B cell (primary cell): ENCODE data around the gene ZNF830. TPM values are rescaled to one million over a fixed set of nuclear protein-coding genes. Genes with fewer than 3 reads are reported as not detected.

ENCODE experiments used
- ATAC-seq: fragments of 200-7000 bp; cut with Tn5 transposase; one replicate; pipeline ENCODE4 v1.10.0; 2021; ENCODE audit warnings: low read depth, mild to moderate bottlenecking, moderate number of reproducible peaks, moderate library complexity
- CTCF ChIA-PET: fragments of 350-600 bp; sonication (Branson Sonifier 250); formaldehyde crosslinking; loops from one replicate; lab custom pipeline; 2021; ENCODE audit warnings: antibody characterized with exemption, inconsistent platforms; lab: Charles Lee
- POLR2A ChIA-PET: fragments of 350-600 bp; sonication (Branson Sonifier 250); formaldehyde crosslinking; loops from one replicate; lab custom pipeline; 2021; ENCODE audit warnings: antibody characterized with exemption; lab: Charles Lee
- DNase-seq: peaks from one replicate; pipeline ENCODE4 v3.0.0; 2013
- H2AFZ ChIP-seq: 2 replicates; pipeline ENCODE4 v1.6.1; 2012; ENCODE audit warnings: mild to moderate bottlenecking, low read depth, low read length; ENCODE audit not compliant: insufficient read depth, poor library complexity, severe bottlenecking
- H3K27ac ChIP-seq, 2 donors: 1 replicate in 1 of 2; 2 replicates in 1 of 2; pipeline ENCODE4 v1.5.1; 2012 to 2013; ENCODE audit warnings: low read length in 2 of 2, mild to moderate bottlenecking in 2 of 2, moderate library complexity in 1 of 2
- H3K27me3 ChIP-seq, 4 experiments: fragments of 200-600 bp in 1 of 4; sonication (generic) in 1 of 4; replicated peaks in 1 of 4; 1 replicate in 2 of 4; 2 replicates in 2 of 4; pipeline versions ENCODE4 v1.6.1 to v1.7.0; 2013 to 2016; ENCODE audit warnings: low read length in 3 of 4, mild to moderate bottlenecking in 2 of 4, mixed read lengths in 1 of 4, moderate library complexity in 1 of 4; ENCODE audit not compliant: insufficient read depth in 4 of 4, control insufficient read depth in 3 of 4; ENCODE audit errors: control extremely low read depth in 1 of 4
- H3K36me3 ChIP-seq, 2 experiments: replicated peaks in 1 of 2; 1 replicate in 1 of 2; 2 replicates in 1 of 2; pipeline versions ENCODE4 v1.6.1 to v1.7.1; 2013; ENCODE audit warnings: low read length in 1 of 2; ENCODE audit not compliant: insufficient read depth in 2 of 2, control insufficient read depth in 1 of 2; ENCODE audit errors: control extremely low read depth in 1 of 2, extremely low read depth in 1 of 2
- H3K4me1 ChIP-seq, 2 donors: fragments of 200-600 bp in 1 of 2; sonication (generic) in 1 of 2; 1 replicate in 1 of 2; 2 replicates in 1 of 2; pipeline versions ENCODE4 v1.5.1 to v1.6.1; 2013 to 2017; ENCODE audit warnings: low read length in 2 of 2; ENCODE audit not compliant: control insufficient read depth in 2 of 2, insufficient read depth in 2 of 2
- H3K4me2 ChIP-seq: replicated peaks from 2 replicates; pipeline ENCODE3; 2012; ENCODE audit warnings: mild to moderate bottlenecking, low read depth, low read length; ENCODE audit not compliant: poor library complexity, severe bottlenecking
- H3K4me3 ChIP-seq, 5 experiments: fragments of 200-600 bp in 1 of 5; sonication (generic) in 1 of 5; 1 replicate in 3 of 5; 2 replicates in 2 of 5; pipeline versions ENCODE4 v1.5.1 to v1.7.0; 2011 to 2016; ENCODE audit warnings: low read length in 4 of 5, mild to moderate bottlenecking in 4 of 5, low read depth in 2 of 5, control low read depth in 1 of 5, moderate library complexity in 1 of 5; ENCODE audit not compliant: insufficient read depth in 1 of 5; ENCODE audit errors: control extremely low read depth in 1 of 5, extremely low read depth in 1 of 5
- H3K79me2 ChIP-seq: fragments of 200-600 bp; sonication (generic); one replicate; pipeline ENCODE4 v1.6.0; 2016; ENCODE audit warnings: low read length; ENCODE audit not compliant: control insufficient read depth, insufficient read depth
- H3K9ac ChIP-seq: fragments of 200-600 bp; sonication (generic); 2 replicates; pipeline ENCODE4 v1.6.1; 2017; ENCODE audit warnings: mild to moderate bottlenecking, low read length, moderate library complexity
- H3K9me3 ChIP-seq, 3 donors: one replicate each; pipeline versions ENCODE4 v1.6.1 to v1.7.1; 2013; ENCODE audit warnings: low read length in 2 of 3; ENCODE audit not compliant: control insufficient read depth in 2 of 3, insufficient read depth in 1 of 3; ENCODE audit errors: control extremely low read depth in 1 of 3
- H4K20me1 ChIP-seq: 2 replicates; pipeline ENCODE4 v1.6.0; 2012; ENCODE audit warnings: mild to moderate bottlenecking, low read length; ENCODE audit not compliant: insufficient read depth, control insufficient read depth, poor library complexity, severe bottlenecking
- H3K27ac Mint-ChIP-seq: one replicate; pipeline ENCODE4 v1.8.0; 2021; ENCODE audit warnings: mixed read lengths
- H3K27me3 Mint-ChIP-seq: one replicate; pipeline ENCODE4 v1.8.0; 2021; ENCODE audit warnings: mixed read lengths
- H3K4me1 Mint-ChIP-seq: one replicate; pipeline ENCODE4 v1.8.0; 2021; ENCODE audit warnings: mixed read lengths
- H3K4me3 Mint-ChIP-seq: one replicate; pipeline ENCODE4 v1.8.0; 2021; ENCODE audit warnings: mixed read lengths
- H3K9me3 Mint-ChIP-seq: one replicate; pipeline ENCODE4 v1.8.0; 2022; ENCODE audit warnings: mixed read lengths; ENCODE audit not compliant: insufficient read depth
- EZH2 ChIP-seq: IDR thresholded peaks from 2 replicates; pipeline ENCODE4 v1.6.1; 2012; ENCODE audit warnings: borderline replicate concordance, low read depth, mild to moderate bottlenecking, moderate library complexity, low read length; ENCODE audit not compliant: insufficient read depth, poor library complexity, severe bottlenecking
- WGBS: methylation state at CpG from one replicate; pipeline ENCODE4 v1.1.5; 2013; ENCODE audit warnings: missing lambda C conversion rate; ENCODE audit not compliant: insufficient coverage; 5-methylcytosine and 5-hydroxymethylcytosine counted together
- intact Hi-C: fragments of 100-400 bp; cut with micrococcal nuclease; formaldehyde crosslinking; loops from one replicate; pipeline ENCODE4 v1.10.0; 2022
- polyA plus RNA-seq: library from polyadenylated mRNA; depleted of rRNA; stranded (reverse); fragments of >200 nt; gene quantifications from 2 replicates; pipeline ENCODE4 v1.2.3, GENCODE V29; 2012
- total RNA-seq, 2 donors: library from RNA; stranded (reverse); fragments of 120-200 nt in 1 of 2; gene quantifications; 1 replicate in 1 of 2; 2 replicates in 1 of 2; pipeline versions ENCODE4 v1.2.3 to v1.2.4, GENCODE V29; 2013 to 2022
- TF ChIP-seq, protein P1 (sequence below): fragments of 200-600 bp; IDR thresholded peaks from one replicate; pipeline ENCODE4 v1.8.0; 2022; ENCODE audit warnings: antibody characterized with exemption, mild to moderate bottlenecking

Gene ZNF830
- total and polyA plus RNA-seq, 2 donors (not counting 1 experiment from before 2014, with no cell fraction given), result 9.3 to 44.6 TPM

DNA sequence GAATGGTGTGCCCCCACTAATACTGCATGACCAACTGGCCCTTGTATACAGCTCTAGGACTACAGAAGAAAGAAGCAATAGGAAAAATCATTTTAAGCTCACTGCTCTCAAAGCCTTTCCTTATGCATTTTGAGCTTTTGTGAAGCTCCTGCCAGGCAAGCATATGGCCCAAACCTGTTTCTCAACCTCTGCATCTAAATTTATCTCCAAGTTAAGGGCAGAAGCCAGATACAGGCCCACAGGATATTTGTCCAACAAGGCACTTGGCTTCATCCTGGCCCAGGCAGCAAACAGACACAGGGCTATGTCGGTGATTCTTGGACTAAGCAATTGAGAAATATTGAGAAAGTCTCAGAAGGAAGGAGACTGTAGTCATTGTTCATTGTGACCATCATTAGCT lies 44.0 kb upstream of the ZNF830 start:
- no peak for ATAC-seq
- H3K27ac Mint-ChIP-seq, result no peak overlapping the region
- WGBS, result 100% methylated on average over 1 of the region's 1 CpG

DNA sequence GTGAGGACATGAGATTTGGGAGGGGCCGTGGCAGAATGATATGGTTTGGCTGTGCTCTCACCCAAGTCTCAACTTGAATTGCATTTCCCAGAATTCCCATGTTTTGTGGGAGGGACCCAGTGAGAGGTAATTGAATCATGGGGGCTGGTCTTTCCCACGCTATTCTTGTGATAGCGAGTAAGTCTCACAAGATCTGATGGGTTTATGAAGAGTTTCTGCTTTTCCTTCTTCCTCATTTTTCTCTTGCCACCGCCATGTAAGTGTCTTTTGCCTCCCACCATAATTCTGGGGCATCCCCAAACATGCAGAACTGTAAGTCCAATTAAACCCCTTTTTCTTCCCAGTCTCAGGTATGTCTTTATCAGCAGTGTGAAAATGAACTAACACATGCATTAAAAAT lies 40.7 kb upstream of the ZNF830 start:
- Histone ChIP-seq H3K27me3 (no peaks in the 10 kb centered on the region), H3K27ac (no peak overlapping the region), H3K79me2 (no peaks in the 10 kb centered on the region), H2AFZ (no peak overlapping the region), H4K20me1 (no peaks in the 10 kb centered on the region), H3K9me3 (no peaks in the 10 kb centered on the region), H3K4me3 (no peak overlapping the region), H3K4me1 (no peaks in the 10 kb centered on the region), H3K36me3 (no peaks in the 10 kb centered on the region), H3K4me2 (no peak overlapping the region), H3K9ac (no peak overlapping the region)
- ATAC-seq (no peak), DNase-seq (no peak)
- Mint-ChIP-seq H3K9me3 (no peaks in the 10 kb centered on the region), H3K4me3 (no peak overlapping the region), H3K27me3 (peaks cover 4% of the 10 kb centered on the region), H3K27ac (no peak overlapping the region), H3K4me1 (no peaks in the 10 kb centered on the region)
- intact Hi-C loops, result no loop called here
- ChIA-PET CTCF (no interaction called here), POLR2A (no interaction called here)
- WGBS, result 50% methylated on average over 1 of the region's 4 CpGs
- no peak for TF ChIP-seq EZH2
- TF ChIP-seq, protein P1, sequence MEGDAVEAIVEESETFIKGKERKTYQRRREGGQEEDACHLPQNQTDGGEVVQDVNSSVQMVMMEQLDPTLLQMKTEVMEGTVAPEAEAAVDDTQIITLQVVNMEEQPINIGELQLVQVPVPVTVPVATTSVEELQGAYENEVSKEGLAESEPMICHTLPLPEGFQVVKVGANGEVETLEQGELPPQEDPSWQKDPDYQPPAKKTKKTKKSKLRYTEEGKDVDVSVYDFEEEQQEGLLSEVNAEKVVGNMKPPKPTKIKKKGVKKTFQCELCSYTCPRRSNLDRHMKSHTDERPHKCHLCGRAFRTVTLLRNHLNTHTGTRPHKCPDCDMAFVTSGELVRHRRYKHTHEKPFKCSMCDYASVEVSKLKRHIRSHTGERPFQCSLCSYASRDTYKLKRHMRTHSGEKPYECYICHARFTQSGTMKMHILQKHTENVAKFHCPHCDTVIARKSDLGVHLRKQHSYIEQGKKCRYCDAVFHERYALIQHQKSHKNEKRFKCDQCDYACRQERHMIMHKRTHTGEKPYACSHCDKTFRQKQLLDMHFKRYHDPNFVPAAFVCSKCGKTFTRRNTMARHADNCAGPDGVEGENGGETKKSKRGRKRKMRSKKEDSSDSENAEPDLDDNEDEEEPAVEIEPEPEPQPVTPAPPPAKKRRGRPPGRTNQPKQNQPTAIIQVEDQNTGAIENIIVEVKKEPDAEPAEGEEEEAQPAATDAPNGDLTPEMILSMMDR, result no peak

More for the DNA sequence above, 44.0 kb upstream of the ZNF830 start:
- ChIA-PET CTCF (no interaction called here), POLR2A (no interaction called here)
- no peak overlapping the region for H3K27ac ChIP-seq
- H3K4me1 ChIP-seq, result peaks cover 0 to 4% of the 10 kb centered on the region in 2 donors
- no peak overlapping the region for H3K4me3 ChIP-seq
- Mint-ChIP-seq H3K4me3 (no peak overlapping the region), H3K4me1 (peaks cover 7% of the 10 kb centered on the region), H3K9me3 (no peaks in the 10 kb centered on the region), H3K27me3 (peaks cover 4% of the 10 kb centered on the region)
- no peak overlapping the region for H3K9ac ChIP-seq
- no peak overlapping the region for H2AFZ ChIP-seq
- no peak overlapping the region for H3K4me2 ChIP-seq
- intact Hi-C loops, result no loop called here
- no peaks in the 10 kb centered on the region for H3K9me3 ChIP-seq
- no peaks in the 10 kb centered on the region for H4K20me1 ChIP-seq
- H3K79me2 ChIP-seq, result no peaks in the 10 kb centered on the region
- TF ChIP-seq, protein P1, result no peak
- no peak for TF ChIP-seq EZH2
- no peaks in the 10 kb centered on the region for H3K27me3 ChIP-seq
- no peak for DNase-seq
- H3K36me3 ChIP-seq, result no peaks in the 10 kb centered on the region
